ENCODE data around the gene FGD4.
"Not testable (repeated sequence)": the region's sequence is repeated elsewhere in the genome, so short reads cannot be mapped to it uniquely, and the experiment has no call there.

DNA sequence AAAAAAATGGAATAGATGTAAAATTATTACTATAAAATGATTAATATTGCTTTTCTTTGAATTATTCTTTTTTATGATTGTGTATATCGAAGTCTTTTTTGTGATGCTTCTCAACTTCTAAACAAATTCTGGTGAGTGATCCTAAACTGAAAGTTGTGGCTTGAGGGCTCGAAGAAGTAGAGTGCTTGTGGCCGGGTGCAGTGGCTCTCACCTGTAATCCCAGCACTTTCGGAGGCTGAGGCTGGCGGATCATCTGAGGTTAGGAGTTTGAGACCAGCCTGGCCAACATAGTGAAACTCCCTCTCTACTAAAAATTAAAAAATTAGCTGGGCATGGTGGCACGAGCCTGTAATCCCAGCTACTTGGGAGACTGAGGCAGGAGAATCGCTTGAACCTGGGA lies 112.6 kb downstream of the FGD4 start:
- not testable (repeated sequence) for TF ChIP-seq POLR2AphosphoS5 (IDR thresholded peaks at IDR 0.05; ENCODE audit: borderline replicate concordance, low read depth, low read length); EZH2 (IDR thresholded peaks at IDR 0.05)
